IMR-90 (cell line): ENCODE results near the gene SMTNL1. TPM values are rescaled to one million over a fixed set of nuclear protein-coding genes. Genes with fewer than 3 reads are reported as not detected.
A peak's percentile ranks its signal among the peaks of the same experiment; 100 is the strongest.

Source experiments
- ATAC-seq: fragments of 200-7000 bp; cut with Tn5 transposase; 2 replicates; pipeline ENCODE4 v1.9.1; 2020; ENCODE audit warnings: low read depth, mild to moderate bottlenecking, moderate library complexity
- BruUV-seq: library from RNA; stranded (reverse); fragments of 400-500 nt; replicated peaks from 2 replicates; lab custom pipeline; 2021; lab: Mats Ljungman, UMichigan
- CTCF ChIA-PET: fragments of 300-600 bp; formaldehyde crosslinking; extraction: SDS; loops from one replicate; lab custom pipeline; 2021; ENCODE audit warnings: antibody characterized with exemption; lab: Yijun Ruan, JAX
- POLR2A ChIA-PET: fragments of 300-600 bp; sonication (Branson Sonifier 250); formaldehyde crosslinking; loops from one replicate; lab custom pipeline; 2022; ENCODE audit warnings: antibody characterized with exemption; ENCODE audit not compliant: unreplicated experiment; lab: Charles Lee
- DNase-seq: peaks from one replicate; pipeline ENCODE4 v3.0.0; 2013
- H2AFZ ChIP-seq: replicated peaks from 2 replicates; pipeline ENCODE3; 2013; ENCODE audit warnings: low read length, mild to moderate bottlenecking; ENCODE audit not compliant: poor library complexity
- H2AK5ac ChIP-seq: 2 replicates; pipeline ENCODE4 v1.6.1; 2013; ENCODE audit warnings: low read depth, low read length, inconsistent platforms
- H2AK9ac ChIP-seq: replicated peaks from 2 replicates; pipeline ENCODE3; 2013; ENCODE audit warnings: mild to moderate bottlenecking, low read depth, low read length, moderate library complexity; ENCODE audit not compliant: poor library complexity
- H2BK120ac ChIP-seq: 2 replicates; pipeline ENCODE4 v1.6.1; 2013; ENCODE audit warnings: low read depth, low read length, inconsistent platforms
- H2BK15ac ChIP-seq: 3 replicates; pipeline ENCODE4 v1.6.1; 2013; ENCODE audit warnings: low read depth, low read length, inconsistent platforms
- H2BK20ac ChIP-seq: 2 replicates; pipeline ENCODE4 v1.6.1; 2013; ENCODE audit warnings: low read depth, mild to moderate bottlenecking, inconsistent platforms, low read length, moderate library complexity
- H2BK5ac ChIP-seq: 2 replicates; pipeline ENCODE4 v1.6.1; 2013; ENCODE audit warnings: mild to moderate bottlenecking, low read depth, low read length, inconsistent platforms; ENCODE audit not compliant: poor library complexity, severe bottlenecking
- H3K14ac ChIP-seq: replicated peaks from 2 replicates; pipeline ENCODE4 v1.6.1; 2013; ENCODE audit warnings: low read depth, low read length, inconsistent platforms
- H3K18ac ChIP-seq: 2 replicates; pipeline ENCODE4 v1.6.1; 2013; ENCODE audit warnings: low read depth, low read length, control low read depth
- H3K23ac ChIP-seq: 2 replicates; pipeline ENCODE4 v1.6.1; 2013; ENCODE audit warnings: low read depth, low read length, inconsistent platforms
- H3K27ac ChIP-seq: 2 replicates; pipeline ENCODE4 v1.5.1; 2013; ENCODE audit warnings: mild to moderate bottlenecking, control low read depth, low read length; ENCODE audit not compliant: insufficient read depth
- H3K27me3 ChIP-seq: 2 replicates; pipeline ENCODE4 v1.6.1; 2013; ENCODE audit warnings: low read length; ENCODE audit not compliant: control insufficient read depth, insufficient read depth
- H3K36me3 ChIP-seq: 2 replicates; pipeline ENCODE4 v1.6.1; 2013; ENCODE audit warnings: low read length, mixed read lengths; ENCODE audit not compliant: control insufficient read depth, insufficient read depth
- H3K4ac ChIP-seq: 2 replicates; pipeline ENCODE4 v1.6.1; 2013; ENCODE audit warnings: low read depth, low read length, inconsistent platforms
- H3K4me1 ChIP-seq: 2 replicates; pipeline ENCODE4 v1.6.1; 2013; ENCODE audit warnings: low read length, mixed read lengths; ENCODE audit not compliant: control insufficient read depth, insufficient read depth
- H3K4me2 ChIP-seq: 2 replicates; pipeline ENCODE4 v1.6.1; 2013; ENCODE audit warnings: low read depth, mild to moderate bottlenecking, control low read depth, low read length, moderate library complexity
- H3K4me3 ChIP-seq: 2 replicates; pipeline ENCODE4 v1.5.1; 2013; ENCODE audit warnings: low read depth, mild to moderate bottlenecking, control low read depth, low read length, moderate library complexity; ENCODE audit not compliant: insufficient read depth
- H3K56ac ChIP-seq: 2 replicates; pipeline ENCODE4 v1.6.1; 2013; ENCODE audit warnings: low read length, inconsistent platforms; ENCODE audit not compliant: insufficient read depth; ENCODE audit errors: extremely low read depth
- H3K79me1 ChIP-seq, 2 experiments: 2 replicates each; pipeline ENCODE4 v1.6.1; 2013; ENCODE audit warnings: low read length in 2 of 2, inconsistent platforms in 1 of 2, low read depth in 1 of 2
- H3K9ac ChIP-seq: 2 replicates; pipeline ENCODE4 v1.6.1; 2013; ENCODE audit warnings: low read depth, low read length, control low read depth
- H3K9me1 ChIP-seq: 2 replicates; pipeline ENCODE4 v1.6.1; 2013; ENCODE audit warnings: low read length, inconsistent platforms; ENCODE audit not compliant: insufficient read depth
- H3K9me3 ChIP-seq: 2 replicates; pipeline ENCODE4 v1.6.1; 2013; ENCODE audit warnings: low read length; ENCODE audit not compliant: control insufficient read depth, insufficient read depth
- H4K20me1 ChIP-seq: 2 replicates; pipeline ENCODE4 v1.6.1; 2013; ENCODE audit warnings: low read length, inconsistent platforms; ENCODE audit not compliant: insufficient read depth
- H4K5ac ChIP-seq: 2 replicates; pipeline ENCODE4 v1.6.1; 2013; ENCODE audit warnings: mild to moderate bottlenecking, low read depth, low read length, control low read depth
- H4K8ac ChIP-seq, 2 experiments: 2 replicates each; pipeline ENCODE4 v1.6.1; 2013; ENCODE audit warnings: low read depth in 2 of 2, low read length in 2 of 2, control low read depth in 1 of 2, inconsistent platforms in 1 of 2
- H4K91ac ChIP-seq: 2 replicates; pipeline ENCODE4 v1.6.1; 2013; ENCODE audit warnings: low read depth, low read length, inconsistent platforms; ENCODE audit not compliant: insufficient read depth
- FOS ChIP-seq: fragments of 150-350 bp; IDR thresholded peaks from 2 replicates; pipeline ENCODE4 v1.6.1; 2016; ENCODE audit warnings: low read depth, low read length
- POLR2A ChIP-seq: IDR thresholded peaks from 2 replicates; pipeline ENCODE4 v1.6.1; 2012; ENCODE audit warnings: mild to moderate bottlenecking, low read depth, low read length
- SMC3 ChIP-seq: fragments of 150-350 bp; IDR thresholded peaks from 2 replicates; pipeline ENCODE4 v1.6.1; 2016; ENCODE audit warnings: low read depth, mild to moderate bottlenecking, antibody characterized with exemption, low read length, moderate library complexity
- WGBS, 2 experiments: methylation state at CpG; one replicate each; pipeline versions ENCODE4 v1.1.5 to v1.1.7; 2013; ENCODE audit warnings: missing lambda C conversion rate in 2 of 2; ENCODE audit not compliant: insufficient read length in 1 of 2; ENCODE audit errors: extremely low coverage in 2 of 2; 5-methylcytosine and 5-hydroxymethylcytosine counted together
- dilution Hi-C: fragments of 300-500 bp; cut with HindIII; formaldehyde crosslinking; loops from one replicate; pipeline ENCODE4 v1.14.3; 2018; ENCODE audit warnings: low sequenced_read_pairs; ENCODE audit not compliant: unreplicated experiment
- in situ Hi-C: fragments of 300-500 bp; cut with MboI; formaldehyde crosslinking; loops from 3 replicates; pipeline ENCODE4 v1.14.3; 2019; ENCODE audit warnings: low sequenced_read_pairs, inconsistent platforms, mixed read lengths
- intact Hi-C: fragments of 100-400 bp; cut with micrococcal nuclease; formaldehyde crosslinking; loops from 2 replicates; pipeline ENCODE4 v1.10.0; 2022
- polyA plus RNA-seq, 3 experiments: library from polyadenylated mRNA; depleted of rRNA; stranded (reverse); fragments of >200 nt; gene quantifications; 2 replicates each; pipeline ENCODE4 v1.2.3, GENCODE V29; 2012; ENCODE audit warnings: low replicate concordance in 1 of 3
- total RNA-seq: library from RNA; depleted of rRNA; stranded (reverse); fragments of >200 nt; gene quantifications from 2 replicates; pipeline ENCODE4 v1.2.3, GENCODE V29; 2012

SMTNL1 gene
- total and polyA plus RNA-seq, 2 of the 4 experiments (the other 2 are of a cell fraction), result not detected

DNA sequence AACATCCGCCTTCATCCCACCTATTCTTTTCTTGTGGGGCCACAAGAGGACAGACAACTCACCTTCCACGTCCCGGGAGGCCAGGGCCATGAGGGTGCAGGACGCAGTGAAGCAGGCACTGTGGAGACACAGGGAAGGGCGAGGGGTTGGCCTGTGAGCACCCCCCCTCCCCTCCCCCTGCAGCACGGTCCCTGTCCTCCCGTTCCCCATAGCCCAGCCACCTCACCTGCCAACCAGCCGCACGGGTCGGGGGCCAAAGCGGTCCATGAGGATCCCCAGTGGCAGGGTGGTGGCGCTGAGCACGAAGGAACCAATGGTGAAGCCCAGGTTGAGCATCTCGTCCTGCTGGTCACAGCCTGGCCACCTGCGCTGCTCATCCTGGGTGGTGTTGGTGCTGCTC lies 36.5 kb upstream of the SMTNL1 start:
- Histone ChIP-seq H3K4me1 (peaks cover 15% of the 10 kb centered on the region), H2AK5ac (no peak overlapping the region; the same call in 1 of the 2 replicates), H4K91ac (no peak overlapping the region), H3K14ac (no peak overlapping the region), H3K27ac (no peak overlapping the region), H3K9ac (no peak overlapping the region), H3K4me3 (no peak overlapping the region), H3K27me3 (no peaks in the 10 kb centered on the region), H3K79me1 (peaks cover 3 to 30% of the 10 kb centered on the region in 2 experiments; a peak in 3 of 4 replicates), H3K4me2 (no peak overlapping the region), H3K56ac (no peak overlapping the region), H3K36me3 (peaks cover 25% of the 10 kb centered on the region), H3K18ac (no peak overlapping the region), H4K5ac (no peak overlapping the region), H2BK120ac (no peak overlapping the region), H3K23ac (no peak overlapping the region), H4K8ac (no peak overlapping the region), H4K20me1 (no peaks in the 10 kb centered on the region; the same call in 1 of the 2 replicates), H2BK5ac (no peak overlapping the region), H2AK9ac (peak overlapping the region; percentile 50), H2BK20ac (no peak overlapping the region), H3K4ac (no peak overlapping the region), H2AFZ (no peak overlapping the region), H2BK15ac (no peak overlapping the region), H3K9me1 (peaks cover 13% of the 10 kb centered on the region; the same call in 1 of the 2 replicates), H3K9me3 (no peaks in the 10 kb centered on the region)
- dilution Hi-C loops, result no loop called here
- POLR2A ChIA-PET, result no interaction called here
- in situ Hi-C loops, result loop anchor here (25.0 kb wide), 1 partner anchor 664 kb away; no protein-coding TSS in a partner anchor
- intact Hi-C loops, result no loop called here
- no TSS peak for BruUV-seq
- ATAC-seq (no peak), DNase-seq (no peak)
- TF ChIP-seq POLR2A (no peak), SMC3 (no peak), FOS (no peak)
- CTCF ChIA-PET, result no interaction called here
- WGBS, 2 experiments, result 87% methylated on average over 5 of the region's 15 CpGs; no CpG with 5 or more reads in 1 of the 2 experiments
